GM21786 (cell line): Measurements from ENCODE around the gene PPP1R27.

ENCODE experiments used
- ATAC-seq: cut with Tn5 transposase; IDR thresholded peaks from one replicate; pipeline ENCODE4 v1.9.1; 2021; ENCODE audit not compliant: unreplicated experiment

PPP1R27 gene

GRCh38 chr17:81834831-81835267 lies at the start of gene PPP1R27:
Gene PPP1R27, minus strand, starts transcription at chr17:81835050. Its CDS starts 97 bp downstream, at chr17:81834953.
- ATAC-seq, result no peak

- no peak for ATAC-seq
Measured at GRCh38 chr17:81884520-81884919, 49.7 kb upstream of the PPP1R27 start.

- ATAC-seq, result no peak
Measured at GRCh38 chr17:81879121-81879520, 44.3 kb upstream of the PPP1R27 start.

- no peak for ATAC-seq
Measured at GRCh38 chr17:81878294-81878693, 43.4 kb upstream of the PPP1R27 start.

GRCh38 chr17:81877569-81877968 lies 42.7 kb upstream of the PPP1R27 start:
- ATAC-seq, result no peak

- peak; percentile 12 for ATAC-seq
Measured at GRCh38 chr17:81871387-81872230, 36.8 kb upstream of the PPP1R27 start.

- ATAC-seq, result peak; percentile 51
Measured at GRCh38 chr17:81870981-81871386, 36.1 kb upstream of the PPP1R27 start, which contains the start of gene ARHGDIA. Gene ARHGDIA, minus strand, starts transcription at chr17:81871337. Its CDS starts 1,407 bp downstream, at chr17:81869930.

GRCh38 chr17:81870131-81870980 lies 35.5 kb upstream of the PPP1R27 start:
- peak; percentile 14 for ATAC-seq

- no peak for ATAC-seq
Measured at GRCh38 chr17:81869221-81870130, 34.6 kb upstream of the PPP1R27 start.

- no peak for ATAC-seq
Measured at GRCh38 chr17:81868674-81869220, 33.9 kb upstream of the PPP1R27 start.

- no peak for ATAC-seq
Measured at GRCh38 chr17:81867991-81868673, 33.3 kb upstream of the PPP1R27 start.

GRCh38 chr17:81867170-81867990 lies 32.5 kb upstream of the PPP1R27 start:
- no peak for ATAC-seq

- ATAC-seq, result no peak
Measured at GRCh38 chr17:81866440-81867169, 31.8 kb upstream of the PPP1R27 start.

- no peak for ATAC-seq
Measured at GRCh38 chr17:81865733-81866439, 31.0 kb upstream of the PPP1R27 start.

GRCh38 chr17:81865358-81865732 lies 30.5 kb upstream of the PPP1R27 start:
- no peak for ATAC-seq

- no peak for ATAC-seq
Measured at GRCh38 chr17:81863833-81864768, 29.3 kb upstream of the PPP1R27 start.
